HG02623 (cell line): ENCODE measurements around the gene ZNF609.
"Not testable (repeated sequence)": the region's sequence is repeated elsewhere in the genome, so short reads cannot be mapped to it uniquely, and the experiment has no call there.

Source experiments
- ATAC-seq: cut with Tn5 transposase; IDR thresholded peaks from one replicate; pipeline ENCODE4 v1.9.1; 2021; ENCODE audit warnings: moderate library complexity; ENCODE audit not compliant: unreplicated experiment

The ZNF609 gene

DNA sequence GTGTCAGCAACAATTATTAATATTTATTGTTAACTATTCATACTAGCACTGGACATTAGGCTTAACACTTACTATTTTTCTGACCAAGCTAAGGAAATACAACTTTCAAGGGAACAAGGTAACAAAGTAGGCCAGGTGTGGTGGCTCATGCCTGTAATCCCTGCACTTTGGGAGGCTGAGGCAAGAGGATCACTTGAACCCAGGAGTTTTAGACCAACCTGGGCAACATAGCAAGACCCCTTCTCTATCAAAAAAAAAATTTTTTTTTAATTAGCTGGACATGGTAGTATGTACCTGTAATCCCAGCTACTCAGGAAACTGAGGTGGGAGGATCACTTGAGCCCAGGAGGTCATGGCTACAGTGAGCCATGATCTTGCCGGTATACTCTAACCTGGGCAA is 183.3 kb downstream of the ZNF609 start:
- ATAC-seq, result no peak

DNA sequence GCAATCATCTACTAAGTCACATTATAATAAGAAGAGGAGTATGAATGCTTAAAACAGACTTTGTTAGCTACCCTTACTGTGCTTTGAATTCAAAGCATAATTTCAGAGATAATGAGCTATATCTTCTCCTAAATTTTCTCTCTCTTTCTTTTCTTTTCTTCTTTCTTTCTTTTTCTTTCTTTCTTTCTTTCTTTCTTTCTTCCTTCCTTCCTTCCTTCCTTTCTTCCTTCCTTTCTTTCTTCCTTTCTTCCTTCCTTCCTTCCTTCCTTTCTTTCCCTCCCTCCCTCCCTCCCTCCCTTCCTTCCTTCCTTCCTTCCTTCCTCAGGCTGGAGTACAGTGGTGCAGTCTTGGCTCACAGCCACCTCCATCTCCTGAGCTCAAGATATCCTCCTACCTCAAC is 184.4 kb downstream of the ZNF609 start:
- not testable (repeated sequence) for ATAC-seq

DNA sequence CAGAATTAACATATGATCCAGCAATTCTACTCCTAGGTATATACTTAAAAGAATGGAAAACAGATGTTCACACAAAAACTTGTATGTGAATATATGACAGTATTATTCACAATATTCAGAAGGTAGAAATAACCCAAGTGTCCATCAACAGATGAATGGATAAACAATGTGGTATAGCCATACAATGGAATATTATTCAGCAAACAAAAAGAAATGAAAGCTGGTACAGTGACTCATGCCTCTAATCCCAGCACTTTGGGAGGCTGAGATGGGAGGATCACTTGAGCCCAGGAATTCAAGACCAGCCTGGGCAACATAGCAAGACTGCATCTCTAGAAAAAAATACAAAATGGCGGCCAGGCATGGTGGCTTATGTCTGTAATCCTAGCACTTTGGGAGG is 185.6 kb downstream of the ZNF609 start:
- no peak for ATAC-seq

DNA sequence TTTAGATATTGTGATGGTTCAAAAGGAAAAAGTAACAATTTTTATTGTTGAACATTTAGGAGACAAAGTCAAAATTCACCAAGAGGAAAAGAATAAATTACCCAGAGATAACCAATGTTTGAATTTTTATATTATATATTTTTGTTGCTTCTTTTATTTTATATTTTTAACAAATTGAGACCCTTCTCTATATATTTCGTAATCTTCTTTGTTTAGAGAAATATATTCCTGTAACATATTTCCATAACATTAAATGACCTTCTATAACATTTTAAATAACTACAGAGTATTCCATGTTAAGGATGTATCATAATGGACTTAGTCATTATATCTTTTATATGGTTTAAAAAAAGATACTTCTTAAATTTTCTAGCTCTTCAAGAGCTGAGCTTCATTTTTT is 187.0 kb downstream of the ZNF609 start:
- no peak for ATAC-seq

DNA sequence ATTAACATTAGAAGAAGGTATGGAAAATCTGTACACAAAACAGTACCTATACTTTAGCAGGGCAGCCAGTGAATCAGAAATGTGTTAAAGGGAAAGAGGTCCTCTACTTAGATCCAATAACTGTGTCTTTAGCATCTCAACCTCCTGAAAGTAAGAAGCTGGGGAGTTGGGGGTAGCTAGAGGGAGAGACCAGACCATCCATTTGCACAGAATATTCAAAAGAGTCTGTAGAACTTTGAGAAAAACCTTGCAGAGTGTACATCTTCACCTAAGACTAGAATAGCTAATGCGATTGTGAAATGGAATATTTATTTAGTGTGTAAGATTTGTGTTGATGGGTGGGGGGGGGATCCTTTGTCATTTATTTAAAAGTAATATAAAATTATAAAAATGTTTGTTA is 190.2 kb downstream of the ZNF609 start:
- ATAC-seq, result no peak

DNA sequence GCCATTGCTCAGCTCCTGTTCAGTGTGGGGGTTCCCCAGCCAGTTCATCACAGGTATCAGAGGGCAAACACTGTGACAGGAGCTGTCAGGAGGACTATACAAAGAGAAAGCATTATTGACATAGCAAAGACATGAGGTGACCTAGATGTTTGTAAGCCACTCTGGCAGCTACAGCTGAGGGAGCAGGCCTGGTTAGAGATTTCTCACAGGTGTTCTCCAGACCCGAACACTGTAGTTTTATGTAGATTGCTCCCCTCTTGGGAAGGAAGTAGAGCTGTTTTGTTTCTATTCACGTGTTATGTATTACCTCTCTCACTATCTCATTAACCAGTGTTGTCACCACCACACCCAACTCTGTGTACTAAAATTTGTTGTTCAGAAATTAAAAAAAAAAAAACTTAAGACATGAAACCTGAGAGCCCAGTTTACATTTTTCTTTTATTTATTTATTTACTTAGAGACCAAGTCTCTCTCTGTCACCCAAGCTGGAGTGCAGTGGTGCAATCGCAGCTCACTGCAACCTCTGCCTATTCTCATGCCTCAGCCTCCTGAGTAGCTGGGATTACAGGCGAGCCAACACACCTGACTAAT is 191.3 kb downstream of the ZNF609 start:
- ATAC-seq, result peak; percentile 77

DNA sequence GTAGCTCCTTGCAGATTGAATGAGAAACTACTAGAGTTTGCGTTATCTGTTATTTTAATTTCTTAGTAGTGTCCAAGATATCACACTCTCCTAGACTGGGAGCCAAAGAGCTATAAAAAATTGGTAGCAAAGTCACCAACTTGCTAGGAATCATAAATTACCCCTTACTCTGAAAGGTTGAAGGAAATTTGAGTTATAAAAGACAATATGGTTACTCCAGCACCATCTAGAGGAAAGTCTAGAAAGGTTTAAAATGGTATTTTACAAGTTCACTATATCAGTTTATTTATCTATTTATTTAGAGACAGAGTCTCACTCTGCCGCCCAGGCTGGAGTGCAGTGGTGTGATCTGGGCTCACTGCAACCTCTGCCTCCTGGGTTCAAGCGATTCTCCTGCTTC is 193.4 kb downstream of the ZNF609 start:
- no peak for ATAC-seq

DNA sequence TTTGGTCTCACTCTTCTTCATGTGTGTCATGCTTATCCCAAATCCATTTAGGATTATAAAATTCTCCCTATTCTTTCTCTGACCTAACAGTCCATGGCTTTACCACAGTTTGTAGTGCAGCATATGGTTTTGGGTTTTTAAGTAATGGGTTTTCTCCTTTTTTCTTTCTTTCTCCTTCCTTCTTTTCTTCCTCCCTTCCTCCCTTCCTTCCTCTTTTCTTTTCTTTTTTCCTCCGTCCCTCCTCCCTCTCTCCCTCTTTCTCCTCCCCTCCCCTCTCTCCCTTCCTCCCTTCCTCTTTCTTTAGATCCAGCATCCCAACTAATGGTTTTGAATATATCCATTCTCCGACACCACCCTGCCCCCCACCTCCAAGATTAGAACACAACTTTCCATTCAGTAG is 196.1 kb downstream of the ZNF609 start:
- ATAC-seq, result no peak

DNA sequence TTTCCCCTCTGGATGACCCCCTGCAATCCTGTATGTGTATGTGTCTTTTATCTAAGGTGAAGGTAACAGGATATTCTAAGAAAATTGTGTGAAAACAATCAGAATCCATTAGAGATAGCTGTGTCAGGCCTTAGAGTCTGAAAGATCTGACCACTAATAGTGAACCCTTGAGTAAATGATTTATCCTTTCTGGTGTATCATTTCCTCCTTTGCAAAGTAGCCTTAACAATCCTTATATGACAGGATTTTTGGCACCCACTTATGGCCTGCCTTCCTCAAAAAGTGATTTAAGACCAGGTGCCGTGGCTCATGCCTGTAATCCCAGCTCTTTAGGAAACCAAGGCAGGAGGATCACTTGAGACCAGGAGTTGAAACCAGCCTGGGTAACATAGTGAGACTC is 204.8 kb downstream of the ZNF609 start:
- ATAC-seq, result no peak

DNA sequence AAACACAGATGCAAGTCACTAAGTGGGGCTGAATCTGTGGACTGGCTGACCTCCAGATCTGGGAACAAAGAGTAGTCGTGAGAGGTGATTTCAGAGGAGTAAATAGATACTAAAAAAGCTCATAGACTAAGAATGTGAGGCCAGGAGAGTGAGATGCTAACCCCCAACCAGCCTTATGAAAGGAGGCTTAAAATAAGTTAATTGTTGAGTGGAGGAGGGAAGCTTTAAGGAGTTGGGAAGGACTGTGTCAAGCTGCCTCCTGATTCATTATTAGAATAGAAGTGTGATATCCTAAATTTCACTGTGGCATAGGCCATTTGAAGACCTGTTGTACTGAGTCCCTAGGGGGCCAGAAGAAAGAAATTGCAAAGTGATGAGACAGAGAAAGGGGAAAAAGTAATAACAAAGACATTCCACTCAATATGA is 207.4 kb downstream of the ZNF609 start:
- ATAC-seq, result no peak

DNA sequence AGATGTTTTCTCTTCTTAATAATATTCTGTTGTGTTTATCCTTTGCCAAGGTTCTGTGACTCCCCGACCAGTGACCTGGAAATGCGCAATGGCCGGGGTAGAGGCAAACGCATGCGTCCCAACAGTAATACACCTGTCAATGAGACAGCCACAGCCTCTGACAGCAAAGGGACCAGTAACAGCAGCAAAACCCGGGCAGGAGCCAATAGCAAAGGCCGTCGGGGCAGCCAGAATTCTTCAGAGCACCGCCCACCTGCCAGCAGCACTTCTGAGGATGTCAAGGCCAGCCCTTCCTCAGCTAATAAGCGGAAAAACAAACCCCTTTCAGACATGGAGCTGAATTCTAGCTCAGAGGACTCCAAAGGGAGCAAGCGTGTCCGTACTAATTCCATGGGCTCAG is 213.5 kb downstream of the ZNF609 start:
- ATAC-seq, result no peak

DNA sequence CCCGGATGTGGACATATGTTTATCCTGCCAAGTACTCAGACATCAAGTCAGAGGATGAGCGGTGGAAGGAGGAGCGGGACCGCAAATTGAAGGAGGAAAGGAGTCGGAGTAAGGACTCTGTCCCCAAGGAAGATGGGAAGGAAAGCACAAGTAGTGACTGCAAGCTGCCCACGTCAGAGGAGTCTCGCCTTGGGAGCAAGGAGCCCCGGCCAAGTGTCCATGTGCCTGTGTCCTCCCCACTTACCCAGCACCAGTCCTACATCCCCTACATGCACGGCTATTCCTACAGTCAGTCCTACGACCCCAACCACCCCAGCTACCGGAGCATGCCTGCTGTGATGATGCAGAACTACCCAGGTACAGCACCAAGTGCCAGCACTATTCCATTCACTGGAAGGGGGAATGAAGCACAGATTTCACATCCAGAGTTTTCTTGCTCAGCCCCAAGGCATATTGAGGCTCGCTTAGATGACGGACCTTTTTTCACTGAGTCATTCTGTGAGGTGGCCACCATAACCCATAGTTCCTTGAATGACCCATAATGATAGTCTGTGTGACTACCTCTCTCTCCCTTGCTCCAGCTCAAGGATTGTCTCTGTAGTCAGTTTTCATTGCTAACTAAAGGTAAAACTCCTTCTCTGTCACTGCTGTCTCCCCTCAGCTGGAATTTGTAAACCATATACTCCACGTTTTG is 217.9 kb downstream of the ZNF609 start:
- no peak for ATAC-seq

DNA sequence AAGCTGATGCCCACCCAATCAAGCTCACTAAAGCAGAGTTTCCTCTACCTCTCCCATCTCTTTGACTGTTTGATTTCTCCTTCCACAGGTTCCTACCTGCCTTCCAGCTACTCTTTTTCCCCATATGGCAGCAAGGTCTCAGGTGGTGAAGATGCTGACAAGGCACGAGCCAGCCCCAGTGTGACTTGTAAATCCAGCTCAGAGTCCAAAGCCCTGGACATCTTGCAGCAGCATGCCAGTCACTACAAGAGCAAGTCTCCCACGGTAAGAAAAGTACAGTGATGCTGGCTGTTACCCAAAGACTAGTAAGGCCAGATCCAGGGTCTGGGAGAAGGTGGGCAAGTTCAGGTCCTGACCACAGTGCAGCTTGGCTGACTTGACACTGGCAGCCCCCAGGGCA is 219.7 kb downstream of the ZNF609 start:
- ATAC-seq, result no peak

DNA sequence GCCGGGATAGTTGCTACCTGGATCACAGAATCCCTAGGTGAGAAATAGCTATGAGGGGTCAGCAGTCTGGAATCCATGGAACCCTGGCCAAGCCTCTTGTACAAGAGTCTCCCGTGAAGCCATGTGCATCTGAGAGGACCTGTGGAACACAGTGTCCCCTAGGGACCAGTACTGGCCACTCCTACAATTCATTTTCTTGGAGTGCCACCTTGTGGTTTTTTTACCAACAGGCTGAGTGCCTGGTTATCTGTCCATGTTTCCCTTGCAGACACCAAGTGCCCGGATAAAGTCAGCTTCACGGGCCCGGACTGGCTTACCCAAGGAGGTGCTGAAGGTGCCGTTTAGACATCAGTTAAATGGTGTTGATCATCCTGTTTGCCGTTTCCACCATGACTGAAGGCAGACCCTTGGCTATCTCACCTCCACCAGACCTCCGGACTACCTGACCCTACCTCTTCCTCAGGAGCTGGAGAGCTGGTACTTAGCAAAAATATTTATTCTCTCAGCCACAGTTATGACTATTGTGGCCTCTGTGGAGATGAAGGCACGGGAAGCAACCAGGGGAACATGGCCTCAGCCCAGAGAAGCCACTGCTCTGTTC is 221.1 kb downstream of the ZNF609 start:
- ATAC-seq, result no peak

DNA sequence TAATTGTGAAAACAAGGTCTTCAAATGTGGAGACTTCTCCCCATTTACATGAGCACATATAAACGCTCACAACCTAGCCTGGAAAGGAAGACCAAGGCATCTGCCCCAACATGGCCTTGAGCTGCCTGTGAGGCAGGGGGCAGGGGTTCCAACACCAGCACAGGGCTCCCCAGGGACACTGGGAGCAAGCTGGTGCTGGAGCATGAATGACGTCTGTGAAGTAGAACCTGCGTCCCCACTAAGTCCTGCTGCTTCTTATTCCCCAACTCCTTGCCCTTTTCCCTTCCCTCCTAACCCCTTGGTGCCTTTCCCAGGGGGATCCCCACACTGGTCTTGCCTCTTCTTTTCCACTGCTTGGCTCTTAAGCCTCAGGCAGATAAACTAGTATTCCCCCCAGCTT is 221.9 kb downstream of the ZNF609 start:
- ATAC-seq, result no peak

DNA sequence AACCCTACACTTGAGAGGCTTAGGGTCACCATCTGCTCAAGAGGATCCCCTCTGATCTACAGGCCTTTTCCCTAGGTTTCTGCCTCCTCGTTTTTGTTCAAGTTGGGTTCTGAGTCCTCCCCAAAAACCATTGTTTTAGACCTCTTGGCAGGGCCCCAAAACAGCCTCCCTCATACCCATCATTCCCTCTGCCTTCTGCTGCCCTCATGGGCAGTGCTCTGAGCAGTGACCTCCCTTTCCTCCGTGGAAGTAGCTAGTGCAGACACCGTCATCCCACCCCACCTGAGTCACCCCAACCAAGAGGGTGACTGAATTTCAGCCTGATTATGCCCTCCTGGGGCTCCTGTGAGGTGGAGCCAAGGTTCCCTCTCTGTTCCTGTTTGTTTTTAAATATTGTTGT is 223.0 kb downstream of the ZNF609 start:
- ATAC-seq, result no peak

DNA sequence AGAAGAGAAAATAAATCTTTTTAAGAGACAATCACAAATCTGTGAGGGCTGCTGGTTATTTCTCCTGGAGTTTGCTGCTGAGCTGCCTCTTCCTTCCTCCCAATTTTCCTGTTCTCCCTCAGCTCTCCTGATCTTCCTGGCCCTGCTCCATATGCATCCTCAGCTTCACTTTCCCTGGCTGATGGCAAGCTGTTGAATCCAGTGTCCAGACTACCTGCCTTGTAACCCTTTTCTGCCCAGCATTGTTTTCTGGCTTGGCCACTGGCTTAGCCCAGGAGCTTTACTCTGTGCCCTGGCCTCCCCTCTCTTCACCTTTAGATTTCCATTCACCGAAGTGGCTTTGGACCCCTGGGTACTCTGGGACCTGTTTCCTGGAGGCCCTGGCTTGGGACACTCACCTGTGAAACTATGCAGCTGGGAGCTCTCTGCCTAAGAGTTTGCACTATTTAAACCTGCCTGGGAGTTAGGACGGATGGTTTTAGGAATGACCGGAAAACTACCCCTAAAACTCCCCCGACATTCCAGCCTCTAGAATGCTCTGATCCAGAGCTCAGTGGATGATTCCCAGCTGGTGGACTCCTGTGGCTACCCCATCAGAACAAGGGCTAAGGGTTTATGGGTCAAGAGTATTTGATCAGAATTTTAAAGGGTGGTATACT is 225.0 kb downstream of the ZNF609 start:
- ATAC-seq, result no peak

DNA sequence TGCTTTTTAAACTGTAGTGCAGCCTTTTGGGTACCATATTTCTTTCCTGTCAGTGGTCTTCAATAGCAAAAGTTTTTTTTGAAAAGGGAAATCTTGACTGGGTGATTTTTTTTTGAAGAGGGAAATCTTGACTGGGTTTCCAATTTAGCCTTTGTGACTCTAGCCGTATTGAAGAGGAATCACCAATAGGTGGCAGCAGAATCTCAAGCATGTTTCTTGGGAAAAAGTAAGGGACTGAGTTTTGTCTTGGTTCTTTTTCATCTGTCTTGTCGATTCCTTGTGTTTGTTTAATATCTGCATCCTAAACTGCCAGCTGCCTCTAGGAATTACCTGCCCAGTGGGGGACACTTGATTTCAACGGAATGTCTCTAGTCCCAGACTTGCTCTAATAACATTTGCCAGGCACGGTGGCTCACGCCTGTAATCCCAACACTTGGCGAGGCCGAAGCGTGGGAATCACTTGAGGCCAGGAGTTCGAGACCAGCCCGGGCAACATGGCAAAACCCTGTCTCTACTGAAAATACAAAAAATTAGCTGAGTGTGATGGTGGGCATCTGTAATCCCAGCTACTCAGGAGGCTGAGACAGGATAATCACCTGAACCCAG is 225.9 kb downstream of the ZNF609 start:
- ATAC-seq, result no peak

DNA sequence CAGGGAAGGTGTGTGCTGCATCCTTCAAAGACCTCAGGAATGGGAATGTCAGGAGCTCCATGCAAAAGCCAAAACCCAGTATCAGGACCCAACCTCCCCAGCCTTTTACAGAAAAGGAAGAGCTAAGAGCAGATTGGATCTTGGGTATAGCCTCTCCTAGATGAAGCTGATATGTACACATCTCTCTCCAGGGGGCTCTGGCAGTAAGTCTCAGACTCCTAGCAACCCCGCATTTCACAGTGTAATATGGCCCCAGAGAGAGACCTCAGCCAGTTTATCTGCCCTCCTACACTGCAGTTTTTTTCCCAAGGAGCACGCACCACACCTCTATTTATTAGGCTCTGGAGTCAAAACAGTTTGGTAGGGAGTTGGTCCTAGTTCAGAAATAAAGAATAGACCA is 226.8 kb downstream of the ZNF609 start:
- ATAC-seq, result no peak

DNA sequence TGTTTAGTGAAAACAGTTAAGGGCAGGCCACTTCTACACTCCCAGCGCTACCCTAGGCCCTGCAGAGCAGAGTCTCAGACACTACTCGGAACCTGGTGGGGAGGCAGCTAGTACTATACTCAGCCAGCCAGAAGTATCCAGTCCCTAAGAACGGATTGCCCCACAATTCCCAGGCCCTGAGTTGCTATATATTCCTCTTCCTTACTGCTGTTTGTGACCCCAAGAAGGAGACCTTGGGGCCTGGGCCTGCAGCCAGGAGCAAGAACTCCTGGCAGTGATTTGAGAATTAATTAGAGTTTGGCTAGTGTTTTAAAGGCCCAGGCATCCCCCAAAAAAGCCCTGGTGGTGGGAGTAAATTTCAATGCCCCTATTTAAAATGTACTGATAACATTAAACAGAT is 227.3 kb downstream of the ZNF609 start:
- ATAC-seq, result no peak

DNA sequence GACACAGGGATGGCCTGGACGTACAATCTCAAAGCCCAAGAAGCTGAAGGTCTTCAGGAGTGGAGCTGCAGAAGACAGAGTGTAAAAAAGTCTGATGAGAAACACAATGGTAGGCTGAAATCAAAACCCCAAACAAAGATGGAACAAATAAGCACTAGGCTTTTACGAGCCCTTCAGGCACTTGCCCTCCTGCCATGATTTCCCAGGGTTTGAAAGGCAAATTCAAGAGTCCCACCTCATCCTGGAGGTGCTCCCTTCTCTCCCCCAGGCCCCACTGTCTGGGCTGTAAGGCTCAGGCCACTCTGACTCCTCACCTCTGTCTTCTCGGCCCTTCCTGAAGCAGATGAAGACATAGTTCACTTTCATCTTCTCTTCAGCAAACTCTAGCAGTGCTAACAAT is 228.4 kb downstream of the ZNF609 start:
- no peak for ATAC-seq

DNA sequence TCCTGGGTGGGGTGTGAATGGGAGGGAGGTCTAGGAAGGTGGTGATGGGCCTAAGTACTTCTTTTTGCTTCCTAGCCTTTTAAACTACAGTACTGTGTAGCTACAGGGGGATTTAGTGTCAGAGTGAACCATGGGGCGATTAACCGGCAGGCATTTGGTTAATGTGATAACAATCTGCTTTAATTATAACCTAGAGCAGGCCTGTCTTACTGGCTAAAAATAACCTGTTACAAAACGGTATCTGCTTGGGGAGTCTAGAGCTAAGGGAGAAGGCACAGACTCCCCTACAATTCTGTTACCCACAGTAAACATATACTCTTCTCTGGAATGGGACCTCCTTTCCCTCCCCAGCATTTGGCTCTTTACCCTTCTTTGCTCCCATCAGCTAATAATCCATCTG is 229.6 kb downstream of the ZNF609 start:
- ATAC-seq, result no peak
